Measurements from ENCODE around the gene GPR146. TPM values are rescaled to one million over a fixed set of nuclear protein-coding genes. Genes with fewer than 3 reads are reported as not detected.
A peak's percentile ranks its signal among the peaks of the same experiment; 100 is the strongest.

The GPR146 gene
- total and polyA plus RNA-seq, 2 of the 8 experiments (the other 6 are each of a cell fraction or from before 2014, with no cell fraction given): 1.8 to 2.7 TPM

GRCh38 chr7:1016577-1017531, 27.5 kb upstream of the GPR146 start:
- peaks cover 1 to 6% of the 10 kb centered on the region in 2 experiments for H4K20me1 ChIP-seq (replicated peaks in 1 of 2; ENCODE audit: control insufficient read depth in 1 of 2, insufficient read depth in 2 of 2, low read length in 2 of 2)
- no peaks in the 10 kb centered on the region for H3K23me2 ChIP-seq (ENCODE audit: low read depth, low read length)
- H3K79me2 ChIP-seq (ENCODE audit: control insufficient read depth in 1 of 2, insufficient read depth in 2 of 2, low read length in 2 of 2): no peaks in the 10 kb centered on the region; a peak in 1 of 4 replicates
- FAIRE-seq (no peak), DNase-seq (ENCODE audit: low read depth in 1 of 2, low spot score in 2 of 2) (no peak)
- H2AK5ac ChIP-seq (ENCODE audit: low read depth, low read length): 0 out of 2 replicates have a peak overlapping the region, but pooled peaks have one; percentile 24
- H3K4me2 ChIP-seq (ENCODE audit: insufficient read depth in 1 of 2, low read depth in 2 of 2, low read length in 2 of 2): no peak overlapping the region
- no peak overlapping the region for H3K23ac ChIP-seq (ENCODE audit: insufficient read length)
- no peak overlapping the region for H4K91ac ChIP-seq (replicated peaks; ENCODE audit: insufficient read length, low read length)
- no peak overlapping the region for H2BK15ac ChIP-seq (ENCODE audit: low read length)
- H3K4ac ChIP-seq (replicated peaks; ENCODE audit: insufficient read length, low read depth, low read length): no peak overlapping the region
- no peak overlapping the region for H3K4me3 ChIP-seq (ENCODE audit: extremely low read depth in 1 of 4, insufficient read depth in 2 of 4, low read depth in 3 of 4, low read length in 4 of 4)
- no peak overlapping the region for H3K56ac ChIP-seq (replicated peaks; ENCODE audit: insufficient read length, low read depth, low read length)
- H3K27ac ChIP-seq (ENCODE audit: low read depth, low read length): no peak overlapping the region
- no peak overlapping the region for H4K5ac ChIP-seq (ENCODE audit: insufficient read length, low read depth, low read length)
- no peak overlapping the region for H2AFZ ChIP-seq (ENCODE audit: low read length)
- H3K14ac ChIP-seq (ENCODE audit: insufficient read length): no peak overlapping the region
- no peak overlapping the region; the same call in 1 of the 2 replicates for H2BK5ac ChIP-seq (ENCODE audit: low read depth, low read length)
- POLR2A ChIA-PET (ENCODE audit: partially characterized antibody): no interaction called here
- 0 out of 2 replicates have a peak overlapping the region, but pooled peaks have one; percentile 51 for H4K8ac ChIP-seq (ENCODE audit: extremely low read depth, insufficient read depth, low read length)
- no peak overlapping the region for H3K18ac ChIP-seq (ENCODE audit: extremely low read depth, low read length)
- H2BK12ac ChIP-seq (ENCODE audit: low read depth, low read length): peak overlapping the region; percentile 17; the same call in 1 of the 2 replicates
- no peaks in the 10 kb centered on the region for H3K27me3 ChIP-seq (replicated peaks in 1 of 4; ENCODE audit: control insufficient read depth in 3 of 4, extremely low read depth in 1 of 4, insufficient read depth in 3 of 4, low read length in 3 of 4)
- H3K9me3 ChIP-seq (ENCODE audit: insufficient read depth in 2 of 2, low read depth in 1 of 2, low read length in 1 of 2): peaks cover 0 to 8% of the 10 kb centered on the region in 2 experiments; a peak in 1 of 4 replicates
- H3K79me1 ChIP-seq (ENCODE audit: low read depth, low read length): peaks cover 6% of the 10 kb centered on the region
- CTCF ChIA-PET (ENCODE audit: partially characterized antibody): interaction anchor here (7.7 to 10.9 kb wide), 2 partner anchors 23 to 48 kb away, joined by 43 to 117 read pairs; no protein-coding TSS in a partner anchor
- no peaks in the 10 kb centered on the region; a peak in 1 of 8 replicates for H3K36me3 ChIP-seq (ENCODE audit: control insufficient read depth in 2 of 4, insufficient read depth in 4 of 4, low read length in 3 of 4)
- H3K4me1 ChIP-seq (replicated peaks in 1 of 4; ENCODE audit: control insufficient read depth in 3 of 4, insufficient read depth in 4 of 4, low read length in 3 of 4): no peaks in the 10 kb centered on the region
- H2BK20ac ChIP-seq (ENCODE audit: low read length): no peak overlapping the region
- no peak overlapping the region for H2BK120ac ChIP-seq (replicated peaks; ENCODE audit: low read depth, low read length)
- H3K9ac ChIP-seq (replicated peaks in 1 of 4; ENCODE audit: extremely low read depth in 1 of 4, low read depth in 3 of 4, low read length in 3 of 4): no peak overlapping the region
- 87% methylated on average over 44 of the region's 51 CpGs; no CpG with 5 or more reads in 1 of the 2 experiments for WGBS, 2 experiments (ENCODE audit: extremely low coverage in 1 of 2, insufficient coverage in 1 of 2, insufficient read length in 1 of 2, insufficient replicate concordance in 2 of 2, low coverage in 1 of 2, low lambda C conversion rate in 2 of 2, missing lambda C conversion rate in 1 of 2)
- no peak for TF ChIP-seq JUN (IDR thresholded peaks at IDR 0.05; ENCODE audit: low read depth, low read length)
- no peak for TF ChIP-seq POLR2AphosphoS5 (IDR thresholded peaks at IDR 0.05; ENCODE audit: low read depth, low read length)
- TF ChIP-seq CEBPB (IDR thresholded peaks at IDR 0.05; ENCODE audit: low read depth, low read length): no peak
- no peak for TF ChIP-seq KDM5A (IDR thresholded peaks at IDR 0.05; ENCODE audit: low read length)
- no peak for TF ChIP-seq RAD21 (IDR thresholded peaks at IDR 0.05 in 1 of 2, conservative IDR thresholded peaks at IDR 0.05 in 1 of 2; ENCODE audit: low read depth in 2 of 2, low read length in 2 of 2)
- TF ChIP-seq HDAC2 (IDR thresholded peaks at IDR 0.05; ENCODE audit: borderline replicate concordance in 1 of 2, low read depth in 2 of 2, low read length in 2 of 2): no peak
- TF ChIP-seq SP4 (IDR thresholded peaks at IDR 0.05; ENCODE audit: low read length): no peak
- no peak for TF ChIP-seq TBP (IDR thresholded peaks at IDR 0.05; ENCODE audit: low read depth, low read length)
- TF ChIP-seq TEAD4 (IDR thresholded peaks at IDR 0.05; ENCODE audit: low read depth, low read length): no peak
- no peak for TF ChIP-seq SP2 (IDR thresholded peaks at IDR 0.05; ENCODE audit: low read length)
- no peak for TF ChIP-seq MAFK (IDR thresholded peaks at IDR 0.05; ENCODE audit: low read depth, low read length)

Data from H1 (cell line).